OCI-LY1 (cell line): ENCODE measurements around the gene TBL1Y.

ENCODE experiments used
- CTCF ChIP-seq: fragments of 200-600 bp; sonication (generic), shearing (Covaris generic); IDR thresholded peaks from 2 replicates; pipeline ENCODE4 v1.5.1; 2017; ENCODE audit warnings: mild to moderate bottlenecking, antibody characterized with exemption, low read length, moderate library complexity, mixed read lengths
- EZH2 ChIP-seq: fragments of 200-600 bp; sonication (generic), shearing (Covaris generic); IDR thresholded peaks from 2 replicates; pipeline ENCODE4 v1.8.0; 2017; ENCODE audit warnings: borderline replicate concordance, mixed run types, mild to moderate bottlenecking, antibody characterized with exemption, low read length, moderate library complexity, mixed read lengths

- TF ChIP-seq EZH2 (no peak), CTCF (no peak)
These were observed 17.8 kb downstream of the TBL1Y start for GRCh38 chrY:6928265-6928664.
